Skeletal muscle satellite cell (primary cell): ENCODE measurements around the gene SLC39A12.
"Not testable (repeated sequence)": the region's sequence is repeated elsewhere in the genome, so short reads cannot be mapped to it uniquely, and the experiment has no call there.

Source experiments
- H3K27me3 ChIP-seq: 2 replicates; pipeline ENCODE4 v1.7.0; 2013; ENCODE audit warnings: low read length; ENCODE audit not compliant: control insufficient read depth, insufficient read depth
- H3K36me3 ChIP-seq: 2 replicates; pipeline ENCODE4 v1.7.0; 2013; ENCODE audit warnings: mild to moderate bottlenecking, control low read depth, low read length; ENCODE audit not compliant: insufficient read depth
- H3K4me1 ChIP-seq: 2 replicates; pipeline ENCODE4 v1.7.0; 2013; ENCODE audit warnings: low read length; ENCODE audit not compliant: control insufficient read depth, insufficient read depth
- H3K4me2 ChIP-seq: 2 replicates; pipeline ENCODE4 v1.7.0; 2013; ENCODE audit warnings: mild to moderate bottlenecking, low read length
- H3K4me3 ChIP-seq: 2 replicates; pipeline ENCODE4 v1.7.0; 2013; ENCODE audit warnings: low read length
- H3K9ac ChIP-seq: 2 replicates; pipeline ENCODE4 v1.7.0; 2013; ENCODE audit warnings: mild to moderate bottlenecking, low read depth, low read length, moderate library complexity
- H3K9me3 ChIP-seq: replicated peaks from 2 replicates; pipeline ENCODE4 v1.7.0; 2013; ENCODE audit warnings: mild to moderate bottlenecking, control low read depth, low read length

SLC39A12 gene

DNA sequence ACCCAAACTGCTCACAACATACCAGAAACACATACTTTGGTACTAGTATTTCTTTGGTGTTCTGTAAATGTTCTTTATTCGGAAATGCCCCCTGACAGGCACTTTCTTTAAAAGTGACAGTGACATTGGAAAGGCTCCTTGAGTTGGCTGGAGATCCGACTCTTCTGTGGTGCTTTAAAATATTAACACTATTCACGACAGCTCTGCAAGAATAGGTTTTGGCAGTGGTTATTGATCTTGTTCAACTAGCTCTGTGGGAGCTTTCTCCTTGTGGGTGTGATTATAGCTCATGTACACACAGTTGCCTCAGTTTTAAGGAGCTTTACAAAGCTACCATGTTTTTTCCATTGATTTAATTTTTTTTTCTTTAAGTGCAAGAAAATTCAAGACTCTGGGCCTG is 30.3 kb upstream of the SLC39A12 start:
- no peak overlapping the region for H3K9ac ChIP-seq
- no peaks in the 10 kb centered on the region for H3K36me3 ChIP-seq
- H3K9me3 ChIP-seq: no peaks in the 10 kb centered on the region
- no peaks in the 10 kb centered on the region for H3K27me3 ChIP-seq
- H3K4me3 ChIP-seq: no peak overlapping the region
- H3K4me1 ChIP-seq: peaks cover 24% of the 10 kb centered on the region
- no peak overlapping the region for H3K4me2 ChIP-seq

DNA sequence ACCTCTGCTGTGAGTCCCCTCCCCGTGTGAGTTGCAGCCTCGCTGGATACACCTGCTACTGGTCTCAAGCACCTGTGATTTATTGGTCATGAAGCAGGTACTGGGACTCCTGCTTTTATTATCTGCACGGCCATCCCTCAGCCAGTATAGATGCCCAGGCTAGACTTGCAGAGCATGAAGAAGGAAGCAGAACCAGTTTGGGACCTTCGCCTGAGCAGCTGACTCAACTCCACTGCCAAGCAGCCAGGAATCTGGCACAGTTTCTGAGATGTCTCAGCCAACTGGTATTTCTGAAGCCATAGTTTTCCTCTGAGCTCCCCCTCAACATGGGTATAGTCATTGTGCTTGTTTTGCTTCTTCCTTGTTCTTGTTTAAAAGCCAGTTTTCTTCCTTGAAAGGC is 28.0 kb upstream of the SLC39A12 start:
- Histone ChIP-seq H3K4me2 (peak overlapping the region; percentile 76), H3K27me3 (no peaks in the 10 kb centered on the region), H3K9me3 (no peaks in the 10 kb centered on the region), H3K4me1 (peaks cover 24% of the 10 kb centered on the region), H3K36me3 (no peaks in the 10 kb centered on the region), H3K9ac (peak overlapping the region; percentile 41), H3K4me3 (peak overlapping the region; percentile 55)

DNA sequence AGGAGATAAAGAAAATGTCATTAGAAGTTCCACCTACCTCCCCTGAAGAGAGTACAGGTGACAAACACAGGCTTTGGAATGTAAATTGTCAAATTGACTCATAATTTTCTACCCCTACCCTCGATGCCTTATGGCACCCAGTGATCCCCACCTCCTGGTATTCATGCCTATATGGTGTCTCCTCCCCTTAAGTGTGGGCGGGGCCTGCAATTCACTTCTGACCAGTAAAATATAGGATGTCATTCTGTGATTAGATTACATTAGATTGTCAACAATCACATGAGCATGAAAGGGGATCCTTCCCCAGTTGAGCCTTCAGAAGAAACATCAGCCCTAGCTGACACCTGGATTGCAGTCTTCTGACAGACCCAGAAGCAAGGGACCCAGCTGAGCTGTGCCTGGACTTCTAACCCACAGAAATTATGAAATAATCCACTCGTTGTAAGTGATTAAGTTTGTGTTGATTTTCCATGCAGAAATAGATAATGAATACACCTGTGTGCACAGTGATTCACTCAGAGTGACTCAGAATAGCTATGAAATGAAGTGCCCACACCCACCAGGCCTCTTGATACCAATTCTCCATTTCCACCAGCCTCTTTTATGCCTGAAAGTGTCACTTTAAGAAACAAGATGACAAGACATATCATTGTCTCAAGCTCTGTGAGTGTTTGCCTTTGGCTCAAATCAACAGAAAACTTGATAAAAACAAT is 8.5 kb upstream of the SLC39A12 start:
- H3K27me3 ChIP-seq: peaks cover 6% of the 10 kb centered on the region

DNA sequence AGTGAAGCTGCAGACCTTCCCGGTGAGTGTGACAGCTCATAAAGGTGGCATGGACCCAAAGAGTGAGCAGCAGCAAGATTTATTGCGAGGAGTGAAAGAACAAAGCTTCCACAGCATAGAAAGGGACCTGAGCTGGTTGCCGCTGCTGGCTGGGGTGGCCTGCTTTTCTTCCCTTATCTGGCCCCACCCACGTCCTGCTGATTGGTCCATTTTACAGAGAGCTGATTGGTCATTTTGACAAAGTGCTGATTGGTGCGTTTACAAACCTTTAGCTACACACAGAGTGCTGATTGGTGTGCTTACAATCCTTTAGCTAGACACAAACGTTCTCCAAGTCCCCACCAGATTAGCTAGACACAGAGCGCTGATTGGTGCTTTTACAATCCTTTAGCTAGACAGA is 1.4 kb upstream of the SLC39A12 start:
- not testable (repeated sequence) for H3K36me3 ChIP-seq

More for the DNA sequence above, 8.5 kb upstream of the SLC39A12 start:
- no peaks in the 10 kb centered on the region for H3K4me1 ChIP-seq
- no peaks in the 10 kb centered on the region for H3K9me3 ChIP-seq
- H3K4me2 ChIP-seq: no peak overlapping the region
- no peaks in the 10 kb centered on the region for H3K36me3 ChIP-seq
- H3K9ac ChIP-seq: no peak overlapping the region
- H3K4me3 ChIP-seq: no peak overlapping the region

DNA sequence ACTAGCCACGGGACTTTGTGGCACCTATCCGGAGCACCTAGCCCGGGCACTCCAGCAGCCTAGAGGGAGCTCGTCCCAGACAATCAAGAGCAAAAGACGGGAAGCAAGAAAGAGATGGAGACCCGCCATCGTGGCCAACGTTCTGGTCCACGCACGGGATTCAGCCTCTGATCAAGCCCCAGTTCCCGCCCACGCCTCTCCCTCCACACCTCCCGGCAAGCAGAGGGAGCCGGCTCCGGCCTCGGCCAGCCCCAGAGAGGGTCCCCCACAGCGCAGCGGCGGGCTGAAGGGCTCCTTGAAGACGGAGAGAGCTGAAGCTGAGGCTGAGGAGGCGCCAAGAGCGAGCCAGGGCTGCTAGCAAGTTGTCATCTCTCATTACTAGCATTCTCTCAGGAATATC is 992 bp upstream of the SLC39A12 start:
- H3K27me3 ChIP-seq: no peaks in the 10 kb centered on the region
- no peak overlapping the region for H3K4me2 ChIP-seq
- no peak overlapping the region for H3K9ac ChIP-seq
- H3K36me3 ChIP-seq: no peaks in the 10 kb centered on the region
- no peak overlapping the region for H3K4me3 ChIP-seq
- peaks cover 6% of the 10 kb centered on the region for H3K4me1 ChIP-seq
- H3K9me3 ChIP-seq: no peaks in the 10 kb centered on the region

More for the DNA sequence above, 1.4 kb upstream of the SLC39A12 start:
- H3K9me3 ChIP-seq, H3K4me2 ChIP-seq, H3K27me3 ChIP-seq, H3K4me1 ChIP-seq, H3K9ac ChIP-seq, H3K4me3 ChIP-seq: not testable (repeated sequence)

DNA sequence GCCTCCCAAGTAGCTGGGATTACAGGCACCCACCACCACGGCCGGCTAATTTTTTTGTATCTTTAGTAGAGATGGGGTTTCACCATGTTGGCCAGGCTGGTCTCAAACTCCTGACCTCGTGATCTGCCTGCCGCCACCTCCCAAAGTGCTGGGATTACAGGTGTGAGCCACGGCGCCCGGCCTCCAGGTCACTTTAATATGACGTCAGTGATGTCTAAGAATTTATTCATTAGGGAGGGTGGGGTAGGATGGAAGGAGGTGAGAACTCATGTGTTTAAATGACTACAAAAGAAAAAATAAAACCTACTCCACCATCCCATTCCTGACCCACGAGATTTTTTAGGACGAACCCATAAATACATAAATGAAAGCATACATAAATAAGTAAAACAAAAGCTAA is 2.7 kb downstream of the SLC39A12 start:
- not testable (repeated sequence) for H3K36me3 ChIP-seq, H3K27me3 ChIP-seq, H3K9me3 ChIP-seq, H3K4me2 ChIP-seq, H3K4me1 ChIP-seq, H3K4me3 ChIP-seq, H3K9ac ChIP-seq

DNA sequence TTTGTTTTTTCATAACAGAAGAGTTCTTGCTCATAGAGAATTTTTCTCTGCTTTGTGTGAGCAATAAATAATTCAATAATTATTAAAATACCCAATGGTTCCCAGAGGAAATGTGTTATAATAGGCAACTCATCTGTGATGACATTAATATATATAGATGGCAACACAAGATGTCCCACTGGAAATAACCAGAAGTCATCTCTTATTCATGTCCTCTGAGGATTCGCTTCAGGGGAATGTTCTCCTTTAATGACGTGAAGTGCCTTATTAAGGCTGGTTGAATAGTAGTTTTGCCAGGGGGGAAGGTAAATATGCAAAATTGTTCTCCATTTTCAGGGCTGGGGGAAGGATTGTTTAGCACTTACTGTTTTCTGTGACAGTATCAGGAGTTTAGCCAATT is 3.1 kb downstream of the SLC39A12 start:
- H3K4me2 ChIP-seq: no peak overlapping the region
- no peak overlapping the region for H3K4me3 ChIP-seq
- peaks cover 6% of the 10 kb centered on the region for H3K4me1 ChIP-seq
- H3K36me3 ChIP-seq: no peaks in the 10 kb centered on the region
- no peaks in the 10 kb centered on the region for H3K9me3 ChIP-seq
- H3K27me3 ChIP-seq: peaks cover 4% of the 10 kb centered on the region
- H3K9ac ChIP-seq: no peak overlapping the region

DNA sequence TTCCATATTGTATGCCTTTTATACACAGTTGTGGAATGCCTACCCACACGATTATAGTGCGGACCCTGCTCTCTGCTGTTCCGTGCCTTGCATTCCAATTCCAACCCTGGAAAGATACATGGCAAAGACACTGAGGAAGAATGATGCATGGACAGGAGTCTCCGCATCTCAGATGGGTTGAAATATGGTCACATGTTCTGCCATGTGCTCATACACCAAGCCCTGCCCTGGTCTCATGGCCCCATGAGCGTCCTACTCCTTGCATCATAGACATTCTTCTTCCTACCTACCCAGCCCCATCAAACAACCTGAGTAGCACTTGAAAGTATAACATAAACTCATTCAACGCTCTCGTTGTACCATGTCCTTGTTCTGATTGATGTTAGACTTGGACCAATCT is 6.3 kb downstream of the SLC39A12 start:
- Histone ChIP-seq H3K36me3 (no peaks in the 10 kb centered on the region), H3K9ac (no peak overlapping the region), H3K4me3 (no peak overlapping the region), H3K9me3 (no peaks in the 10 kb centered on the region), H3K27me3 (peaks cover 9% of the 10 kb centered on the region), H3K4me1 (peaks cover 7% of the 10 kb centered on the region), H3K4me2 (no peak overlapping the region)

DNA sequence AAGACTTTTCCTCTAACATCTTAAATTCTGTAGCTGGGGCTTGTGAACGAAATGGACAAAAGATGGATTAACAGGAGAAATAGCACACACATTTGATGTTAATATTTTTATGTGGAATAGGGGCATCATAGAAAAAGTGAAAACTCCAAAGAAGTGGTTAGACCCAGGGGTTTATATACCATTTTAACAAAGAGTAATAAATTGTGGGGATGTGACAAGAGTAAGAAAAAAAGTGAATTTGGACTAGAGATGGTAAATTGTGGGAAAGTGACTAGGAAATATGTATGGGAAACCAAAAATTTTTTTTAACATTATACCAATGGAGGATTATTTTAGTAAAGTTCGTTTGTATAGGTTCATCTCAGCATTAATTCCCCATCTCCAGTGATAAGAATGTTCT is 8.2 kb downstream of the SLC39A12 start:
- Histone ChIP-seq H3K36me3 (no peaks in the 10 kb centered on the region), H3K27me3 (peaks cover 13% of the 10 kb centered on the region), H3K4me2 (no peak overlapping the region), H3K9ac (no peak overlapping the region), H3K9me3 (no peaks in the 10 kb centered on the region), H3K4me1 (peaks cover 7% of the 10 kb centered on the region), H3K4me3 (no peak overlapping the region)

DNA sequence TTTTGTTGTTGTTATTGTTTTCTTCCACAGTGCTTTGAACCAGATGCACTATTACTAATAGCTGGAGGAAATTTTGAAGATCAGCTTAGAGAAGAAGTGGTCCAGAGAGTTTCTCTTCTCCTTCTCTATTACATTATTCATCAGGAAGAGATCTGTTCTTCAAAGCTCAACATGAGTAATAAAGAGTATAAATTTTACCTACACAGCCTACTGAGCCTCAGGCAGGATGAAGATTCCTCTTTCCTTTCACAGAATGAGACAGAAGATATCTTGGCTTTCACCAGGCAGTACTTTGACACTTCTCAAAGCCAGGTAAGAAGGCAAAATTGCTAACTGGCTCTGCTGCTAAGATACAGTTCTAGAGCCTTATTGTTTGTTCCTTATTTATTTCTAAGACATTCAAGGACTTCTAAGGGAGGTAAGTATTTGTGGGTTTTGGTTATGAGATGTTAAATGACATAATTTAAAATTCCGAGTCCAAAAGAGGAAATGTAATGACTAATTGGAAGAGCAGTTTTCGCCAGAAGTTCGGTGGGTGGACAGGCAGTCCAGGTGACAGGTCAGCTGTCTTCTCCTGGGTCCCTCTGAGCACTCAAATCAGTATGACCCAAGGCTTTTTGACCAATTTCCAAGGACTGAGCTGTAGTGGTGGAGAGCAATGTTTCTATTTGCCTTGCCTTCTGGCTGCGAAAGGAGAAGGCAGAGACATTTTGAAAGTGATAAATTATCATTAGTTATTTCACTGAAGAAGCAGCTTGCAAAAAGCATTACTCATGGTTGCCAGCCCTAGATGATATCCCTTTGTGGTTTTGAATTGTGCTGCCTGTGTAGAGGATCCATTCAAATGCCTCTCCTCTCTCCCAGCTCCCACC is 10.1 kb downstream of the SLC39A12 start:
- Histone ChIP-seq H3K4me1 (peaks cover 7% of the 10 kb centered on the region), H3K9me3 (no peaks in the 10 kb centered on the region), H3K4me3 (no peak overlapping the region), H3K4me2 (no peak overlapping the region), H3K27me3 (peaks cover 13% of the 10 kb centered on the region), H3K9ac (no peak overlapping the region), H3K36me3 (no peaks in the 10 kb centered on the region)

DNA sequence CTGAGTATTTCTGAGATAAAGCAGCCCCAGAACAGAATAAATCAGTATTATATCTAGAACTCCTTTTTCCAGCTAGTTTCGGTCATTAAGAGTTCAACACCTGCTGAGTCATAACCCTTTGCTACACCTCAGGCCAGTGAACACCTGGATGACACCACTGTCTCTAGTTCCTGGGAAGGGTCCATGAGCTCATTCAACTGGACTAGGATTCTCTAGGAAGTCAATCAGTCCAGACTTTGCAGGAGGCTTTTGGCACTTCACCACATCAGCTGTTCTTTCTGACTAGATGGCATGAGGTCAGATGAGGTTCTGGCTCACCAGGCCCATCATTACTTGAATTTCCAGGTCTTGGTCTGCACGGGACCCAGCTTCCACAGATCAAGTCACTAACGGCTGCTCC is 11.7 kb downstream of the SLC39A12 start:
- no peak overlapping the region for H3K9ac ChIP-seq
- H3K4me2 ChIP-seq: no peak overlapping the region
- no peaks in the 10 kb centered on the region for H3K36me3 ChIP-seq
- peaks cover 9% of the 10 kb centered on the region for H3K27me3 ChIP-seq
- H3K4me1 ChIP-seq: peaks cover 7% of the 10 kb centered on the region
- H3K9me3 ChIP-seq: no peaks in the 10 kb centered on the region
- no peak overlapping the region for H3K4me3 ChIP-seq
